Panc1 (cell line): Measurements from ENCODE around the gene ARHGAP6.

ENCODE experiments used
- POLR2AphosphoS5 ChIP-seq: IDR thresholded peaks from 2 replicates; pipeline ENCODE4 v1.6.1; 2012; ENCODE audit warnings: mild to moderate bottlenecking, low read depth, low read length, moderate library complexity
- REST ChIP-seq, 2 experiments: IDR thresholded peaks; 2 replicates each; pipeline ENCODE4 v1.6.1; 2011 to 2012; ENCODE audit warnings: low read depth in 2 of 2, control low read depth in 1 of 2, low read length in 1 of 2, mild to moderate bottlenecking in 1 of 2, moderate library complexity in 1 of 2; ENCODE audit not compliant: insufficient read depth in 1 of 2
- SIN3A ChIP-seq: IDR thresholded peaks from 2 replicates; pipeline ENCODE4 v1.6.1; 2012; ENCODE audit warnings: low read depth, mild to moderate bottlenecking, low read length, moderate library complexity, borderline replicate concordance; ENCODE audit not compliant: insufficient read depth
- TF ChIP-seq, protein P1 (sequence below): fragments of 450-650 bp; IDR thresholded peaks from 2 replicates; pipeline ENCODE4 v1.5.1; 2017; ENCODE audit warnings: mild to moderate bottlenecking

GRCh38 chrX:11438767-11439166, 227.0 kb downstream of the ARHGAP6 start:
- TF ChIP-seq, protein P1, sequence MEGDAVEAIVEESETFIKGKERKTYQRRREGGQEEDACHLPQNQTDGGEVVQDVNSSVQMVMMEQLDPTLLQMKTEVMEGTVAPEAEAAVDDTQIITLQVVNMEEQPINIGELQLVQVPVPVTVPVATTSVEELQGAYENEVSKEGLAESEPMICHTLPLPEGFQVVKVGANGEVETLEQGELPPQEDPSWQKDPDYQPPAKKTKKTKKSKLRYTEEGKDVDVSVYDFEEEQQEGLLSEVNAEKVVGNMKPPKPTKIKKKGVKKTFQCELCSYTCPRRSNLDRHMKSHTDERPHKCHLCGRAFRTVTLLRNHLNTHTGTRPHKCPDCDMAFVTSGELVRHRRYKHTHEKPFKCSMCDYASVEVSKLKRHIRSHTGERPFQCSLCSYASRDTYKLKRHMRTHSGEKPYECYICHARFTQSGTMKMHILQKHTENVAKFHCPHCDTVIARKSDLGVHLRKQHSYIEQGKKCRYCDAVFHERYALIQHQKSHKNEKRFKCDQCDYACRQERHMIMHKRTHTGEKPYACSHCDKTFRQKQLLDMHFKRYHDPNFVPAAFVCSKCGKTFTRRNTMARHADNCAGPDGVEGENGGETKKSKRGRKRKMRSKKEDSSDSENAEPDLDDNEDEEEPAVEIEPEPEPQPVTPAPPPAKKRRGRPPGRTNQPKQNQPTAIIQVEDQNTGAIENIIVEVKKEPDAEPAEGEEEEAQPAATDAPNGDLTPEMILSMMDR, result no peak
- TF ChIP-seq REST (IDR thresholded peaks at IDR 0.05; ENCODE audit: insufficient read depth in 1 of 2, low read depth in 2 of 2, low read length in 1 of 2), result no peak
- no peak for TF ChIP-seq POLR2AphosphoS5
- TF ChIP-seq SIN3A, result no peak
